NCI-H2227 treated with DMSO at 0.1 percent for 48 hours (cell line): ENCODE measurements around the gene DAPK3.

Source experiments
- DNase-seq: peaks from one replicate; lab custom pipeline; 2025; lab: John Stamatoyannopoulos, UW

Gene DAPK3

DNA sequence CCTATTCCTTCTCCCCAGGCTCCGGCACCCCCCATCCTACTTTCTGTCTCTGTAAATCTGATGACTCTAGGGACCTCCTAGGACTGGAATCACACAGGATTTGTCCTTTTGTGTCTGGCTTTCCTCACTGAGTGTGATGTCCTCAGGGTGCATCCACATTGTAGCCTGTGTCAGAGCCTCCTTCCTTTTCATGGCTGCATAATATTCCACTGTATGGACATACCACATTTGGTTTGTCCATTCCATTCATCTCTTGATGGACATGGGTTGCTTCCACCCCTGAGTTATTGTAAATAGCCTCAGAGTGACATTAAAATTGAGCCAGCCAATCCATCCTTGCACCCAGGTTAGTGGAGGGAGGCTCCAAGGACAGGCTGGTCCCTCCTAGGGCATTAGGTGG is 60.8 kb downstream of the DAPK3 start:
- DNase-seq: no peak
